Smooth muscle cell of the brain vasculature (primary cell): ENCODE data around the gene PTGFRN.

Experiments
- DNase-seq: peaks from one replicate; pipeline ENCODE4 v3.0.0-alpha.2; 2012; ENCODE audit warnings: low read depth, low spot score

The PTGFRN gene

DNA sequence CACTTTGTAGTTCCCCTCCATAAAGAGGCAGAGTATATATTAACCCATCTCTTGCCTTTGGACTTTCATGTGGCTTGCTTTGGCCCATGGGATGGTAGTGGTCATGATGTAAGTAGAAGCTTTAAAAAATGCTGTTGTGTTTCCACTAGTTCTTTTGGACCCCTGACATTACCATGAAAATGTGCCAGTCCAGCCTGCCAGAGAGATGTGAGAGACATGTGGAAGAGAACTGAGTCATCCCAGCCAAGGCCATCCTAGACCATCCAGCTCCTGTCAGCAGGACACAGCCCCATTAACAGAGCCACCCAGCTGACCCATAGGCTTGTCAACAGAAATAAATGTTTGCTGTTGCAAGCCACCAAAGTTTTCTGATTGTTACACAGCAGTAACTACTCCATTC is 87.9 kb downstream of the PTGFRN start:
- DNase-seq: no peak

DNA sequence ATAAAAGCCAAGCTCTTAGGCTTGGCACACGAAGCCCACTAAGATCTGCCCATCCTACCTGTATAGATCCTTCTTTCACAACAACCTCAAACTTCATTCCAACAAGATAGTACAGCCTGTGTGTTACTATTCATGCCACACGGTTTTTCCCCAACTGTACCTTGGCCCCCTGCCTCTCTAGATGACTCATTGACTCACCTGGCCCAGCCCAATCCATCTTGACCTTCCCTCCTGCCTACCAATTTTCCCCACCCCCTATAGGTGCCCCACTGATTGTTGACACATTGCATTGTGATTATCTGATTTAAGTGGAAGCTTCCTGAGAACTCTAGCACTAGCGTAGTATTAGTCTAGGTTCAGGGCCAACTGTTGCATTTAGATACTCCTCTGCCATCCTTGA is 89.9 kb downstream of the PTGFRN start:
- no peak for DNase-seq

DNA sequence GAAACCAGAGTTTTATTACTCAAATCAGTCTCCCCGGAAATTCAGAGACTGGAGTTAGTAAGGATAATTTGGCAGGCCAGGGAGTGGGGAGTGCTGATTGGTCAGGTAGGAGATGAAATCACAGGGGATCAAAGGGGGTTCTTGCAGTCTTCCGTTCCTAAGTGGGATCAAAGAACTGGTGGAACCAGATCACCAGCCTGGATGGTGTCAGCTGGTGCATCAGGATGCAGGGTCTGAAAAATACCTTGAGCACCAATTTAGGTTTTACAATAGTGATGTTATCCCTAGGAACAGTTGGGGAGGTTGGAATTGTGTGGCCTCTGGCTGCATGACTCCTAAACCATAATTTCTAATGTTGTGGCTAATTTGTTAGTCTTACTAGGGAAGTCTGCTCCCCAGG is 90.4 kb downstream of the PTGFRN start:
- no peak for DNase-seq

DNA sequence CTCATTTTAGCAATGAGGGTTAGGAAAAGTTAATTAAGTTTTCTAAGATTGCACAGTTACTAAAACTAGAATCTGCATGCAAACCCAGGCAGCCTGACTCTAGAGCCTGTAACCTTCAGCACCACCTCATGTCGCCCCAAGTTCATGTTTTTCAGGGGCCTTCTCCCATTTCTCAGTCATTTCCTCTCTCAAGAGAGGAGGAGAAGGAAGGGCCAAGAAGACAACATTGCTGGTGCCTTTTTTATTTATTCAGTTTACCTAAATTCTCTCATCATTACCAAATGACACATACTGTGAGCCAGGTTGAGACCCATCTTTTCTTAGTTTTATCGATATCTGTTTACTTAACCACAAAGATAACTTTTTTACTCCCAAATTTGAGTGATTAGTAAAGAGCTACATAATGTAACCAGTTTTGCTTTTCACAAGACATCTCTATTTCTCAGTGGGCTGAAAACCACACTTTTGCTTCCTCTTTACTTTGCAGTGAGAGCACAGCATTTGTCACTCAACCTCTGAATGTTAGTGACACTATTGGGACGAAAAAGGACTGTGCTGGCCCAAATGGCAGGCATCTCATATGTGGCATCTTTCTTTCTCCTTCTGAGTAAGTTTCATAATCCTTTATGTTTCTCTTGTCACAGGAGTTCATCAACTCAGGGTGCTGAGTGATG is 91.7 kb downstream of the PTGFRN start, which contains the start of gene CD101:
TSS of gene CD101 (plus strand) at position 507 of the 674 bp plus-strand sequence. CDS start at position 565, 58 bp downstream.
- no peak for DNase-seq

DNA sequence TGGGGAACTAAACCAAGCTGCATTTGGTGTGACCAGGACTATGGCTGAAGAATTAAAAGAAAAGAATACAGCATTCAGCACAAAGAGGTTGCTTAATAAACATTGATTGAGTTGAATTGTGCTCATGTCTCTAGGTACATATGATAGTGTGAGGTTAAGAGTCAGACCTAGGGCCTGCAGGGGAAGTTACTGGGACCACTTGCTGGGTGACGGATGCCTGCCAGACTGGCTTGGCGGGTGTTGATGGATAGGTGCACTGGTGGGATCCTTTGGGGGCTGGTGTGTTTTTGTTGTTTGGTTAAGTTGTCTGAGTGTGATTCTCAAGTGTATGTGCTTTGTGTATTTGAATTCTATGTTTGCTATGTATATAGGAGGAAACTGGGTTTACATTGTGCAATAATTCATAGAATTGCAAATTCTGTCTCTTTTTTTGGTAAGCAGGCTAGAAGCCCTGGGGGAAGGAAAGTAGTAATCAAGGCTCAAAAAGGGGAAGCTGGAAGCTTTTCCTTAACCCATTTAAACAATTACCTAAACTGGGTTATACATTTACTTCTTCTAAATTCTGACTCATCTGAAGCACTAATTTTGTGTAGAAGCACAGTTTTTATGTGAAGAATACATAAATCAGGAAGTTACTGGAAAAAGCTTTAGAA is 93.6 kb downstream of the PTGFRN start:
- DNase-seq: no peak

DNA sequence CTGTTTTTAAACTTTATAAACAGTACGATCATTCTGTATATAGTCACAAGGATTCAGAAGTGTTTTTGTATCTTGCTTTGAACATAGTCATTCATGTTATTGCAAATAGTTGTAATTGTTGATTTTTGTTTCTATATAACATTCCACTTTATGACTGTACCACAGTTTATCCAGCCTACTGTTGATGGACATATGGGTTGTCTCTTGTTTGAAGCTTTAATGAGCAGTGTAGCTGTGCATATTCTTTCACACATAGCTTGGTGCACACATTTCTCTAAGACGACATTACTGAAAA is 98.0 kb downstream of the PTGFRN start:
- DNase-seq: no peak

DNA sequence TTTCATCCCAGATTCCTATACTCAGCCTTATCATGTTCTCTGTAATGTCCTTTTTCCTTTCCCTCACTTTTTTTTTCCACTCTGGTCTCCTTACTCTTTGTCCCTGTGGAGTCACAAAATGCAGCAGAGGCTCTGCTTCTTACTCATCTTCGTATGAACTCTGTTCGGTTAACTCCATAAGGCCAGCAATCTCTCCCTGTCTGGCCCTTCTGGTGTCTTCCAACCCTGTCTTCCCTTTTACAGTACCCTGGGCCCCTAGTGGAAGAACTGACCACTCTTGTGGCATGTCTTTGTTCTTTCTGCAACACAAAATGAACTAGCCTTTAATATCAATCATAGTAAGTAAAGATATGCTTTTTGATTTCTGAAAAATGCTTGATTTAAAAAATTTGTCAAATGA is 98.9 kb downstream of the PTGFRN start:
- DNase-seq: no peak

DNA sequence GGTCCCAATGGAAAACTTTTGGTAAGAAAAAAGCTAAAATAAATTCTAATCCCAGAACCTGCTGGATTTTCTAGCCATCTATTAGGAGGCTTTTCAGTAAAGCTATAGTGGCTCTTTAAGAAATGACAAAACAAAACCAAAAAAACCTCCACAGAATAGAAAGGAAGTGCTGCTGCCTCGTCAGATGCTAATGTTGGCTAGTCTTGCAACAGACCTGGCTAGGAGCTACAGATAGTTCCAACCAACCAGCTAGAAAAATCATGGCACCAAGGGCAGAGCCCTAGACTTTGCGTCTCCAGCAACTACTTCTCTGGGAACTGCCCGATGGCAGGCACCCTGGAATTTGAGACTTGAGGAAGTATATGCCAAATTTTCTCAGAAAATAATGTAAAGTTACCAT is 99.4 kb downstream of the PTGFRN start:
- no peak for DNase-seq

DNA sequence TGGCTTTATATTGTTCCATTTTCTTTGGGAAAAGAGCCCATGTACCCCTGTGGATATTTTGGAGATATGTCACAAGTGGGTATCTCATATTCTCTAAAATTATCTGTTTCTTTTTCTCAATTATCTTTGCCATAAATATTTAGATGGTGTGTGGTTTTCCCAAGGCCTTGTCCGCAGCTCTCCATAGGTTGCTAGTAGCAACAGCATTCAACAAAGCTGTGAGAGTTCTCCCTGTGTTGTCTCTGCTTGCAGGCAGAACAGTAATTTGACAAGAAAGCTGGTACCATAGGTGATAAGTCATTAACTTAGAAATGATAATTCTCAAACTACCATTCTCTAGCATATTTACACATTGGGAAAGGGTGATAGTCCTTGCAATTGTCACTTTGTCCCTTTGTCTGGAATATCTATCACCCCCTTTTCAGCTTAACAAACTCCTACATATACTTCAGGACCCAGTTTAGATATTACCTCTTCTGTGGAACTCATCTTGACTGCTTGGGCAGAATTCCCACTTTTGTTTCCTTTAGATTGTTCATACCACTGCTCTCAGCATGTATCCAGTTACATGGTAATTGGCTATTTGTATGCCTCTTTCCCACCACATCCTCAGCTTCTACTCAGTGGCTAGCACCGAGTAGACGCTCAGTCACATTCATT is 100.7 kb downstream of the PTGFRN start:
- no peak for DNase-seq

DNA sequence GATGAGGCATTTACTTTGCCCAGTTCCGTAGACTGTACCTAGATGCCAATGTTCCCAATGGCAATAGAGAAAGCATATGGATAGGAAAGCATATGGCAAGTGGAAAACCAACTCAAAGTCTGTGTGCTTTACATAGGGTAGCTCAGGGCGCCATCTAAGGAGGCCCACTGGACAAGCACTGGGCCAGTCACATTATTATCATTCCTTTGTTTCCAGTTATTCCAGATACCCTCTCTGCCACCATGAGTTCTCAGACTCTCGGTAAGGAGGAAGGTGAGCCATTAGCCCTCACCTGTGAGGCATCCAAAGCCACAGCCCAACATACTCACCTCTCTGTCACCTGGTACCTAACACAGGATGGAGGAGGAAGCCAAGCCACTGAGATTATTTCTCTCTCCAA is 101.6 kb downstream of the PTGFRN start:
- DNase-seq: no peak

DNA sequence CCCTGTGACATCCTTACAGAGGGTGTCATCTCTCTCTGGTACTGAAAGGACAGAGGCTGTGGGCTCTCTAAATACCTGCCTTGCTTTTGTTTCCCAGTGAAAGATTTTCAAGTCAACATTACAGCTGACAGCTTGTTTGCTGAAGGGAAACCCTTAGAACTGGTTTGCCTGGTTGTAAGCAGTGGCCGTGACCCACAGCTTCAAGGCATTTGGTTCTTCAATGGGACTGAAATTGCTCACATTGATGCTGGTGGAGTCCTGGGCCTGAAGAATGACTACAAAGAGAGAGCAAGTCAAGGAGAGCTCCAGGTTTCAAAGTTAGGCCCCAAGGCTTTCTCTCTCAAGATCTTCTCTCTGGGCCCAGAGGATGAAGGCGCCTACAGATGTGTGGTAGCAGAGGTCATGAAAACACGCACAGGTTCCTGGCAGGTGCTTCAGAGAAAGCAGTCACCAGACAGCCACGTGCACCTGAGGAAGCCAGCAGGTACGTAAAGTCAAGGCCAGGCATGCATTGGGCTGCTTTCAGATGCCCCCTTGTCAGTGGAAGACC is 103.7 kb downstream of the PTGFRN start:
- DNase-seq: no peak

DNA sequence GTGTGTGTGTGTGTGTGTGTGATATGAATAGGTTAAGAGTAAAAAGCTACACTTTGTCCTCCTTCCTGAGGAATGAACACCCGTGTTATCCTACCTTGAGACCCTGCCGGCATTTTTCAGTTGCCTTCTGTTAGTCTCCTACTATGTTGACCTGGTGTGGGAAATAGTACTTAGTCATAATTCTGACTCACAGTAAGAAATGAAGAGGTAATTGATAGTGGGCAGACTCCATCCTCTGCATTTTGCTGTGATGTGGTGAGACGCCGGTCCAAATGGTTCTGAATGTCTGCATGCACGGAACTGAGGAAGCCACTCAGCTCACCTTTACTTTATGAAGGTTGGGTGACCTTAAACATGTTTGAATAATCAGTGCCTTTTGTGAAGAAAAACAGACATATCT is 104.5 kb downstream of the PTGFRN start:
- DNase-seq: no peak

DNA sequence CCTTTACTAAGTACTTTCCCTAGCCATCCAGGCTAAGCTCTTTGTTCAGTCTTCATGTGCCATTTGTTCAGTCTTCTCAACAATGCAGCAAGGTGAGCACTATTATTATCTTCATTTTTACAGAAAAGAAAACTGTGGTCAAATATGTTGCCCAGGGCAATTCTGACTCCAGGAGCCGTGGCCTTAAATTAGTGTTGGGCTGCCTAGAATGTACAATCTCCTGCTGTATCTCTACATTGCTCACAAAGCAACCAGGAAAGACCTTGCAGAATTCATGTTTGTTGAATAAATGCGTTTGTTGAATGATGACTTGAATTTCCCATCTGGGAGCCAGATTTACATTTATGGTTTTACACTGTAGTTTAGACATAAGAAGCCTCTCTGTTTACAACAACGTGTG is 106.0 kb downstream of the PTGFRN start:
- DNase-seq: no peak

DNA sequence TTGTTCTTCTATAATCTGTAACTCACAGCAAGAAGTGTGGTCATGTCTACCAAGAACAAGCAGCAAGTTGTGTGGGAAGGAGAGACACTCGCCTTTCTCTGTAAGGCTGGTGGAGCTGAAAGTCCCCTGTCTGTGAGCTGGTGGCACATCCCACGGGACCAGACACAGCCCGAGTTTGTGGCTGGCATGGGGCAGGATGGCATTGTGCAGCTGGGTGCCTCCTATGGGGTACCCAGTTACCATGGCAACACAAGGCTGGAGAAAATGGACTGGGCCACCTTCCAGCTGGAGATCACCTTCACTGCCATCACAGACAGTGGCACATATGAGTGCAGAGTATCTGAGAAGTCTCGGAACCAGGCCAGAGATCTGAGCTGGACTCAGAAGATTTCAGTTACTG is 107.3 kb downstream of the PTGFRN start:
- no peak for DNase-seq

DNA sequence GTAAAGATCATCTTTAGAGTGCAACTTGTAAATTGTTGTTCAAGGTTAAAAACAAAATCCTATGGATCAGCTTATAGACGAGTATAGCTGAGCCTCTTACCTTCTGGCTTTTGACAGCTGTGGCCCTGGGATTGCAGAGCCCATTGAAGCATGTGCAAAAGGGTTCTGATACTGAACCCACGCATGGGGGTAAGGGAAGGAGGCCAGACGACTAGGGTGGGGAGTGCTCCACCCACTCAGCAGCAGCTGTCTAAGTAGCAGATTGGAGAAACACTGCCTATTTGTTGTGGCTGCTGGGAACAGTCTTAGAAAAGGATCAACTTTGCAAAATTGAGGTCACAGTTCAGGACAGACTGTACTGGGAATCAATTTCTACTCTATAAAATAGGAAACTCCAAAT is 107.9 kb downstream of the PTGFRN start:
- DNase-seq: no peak

DNA sequence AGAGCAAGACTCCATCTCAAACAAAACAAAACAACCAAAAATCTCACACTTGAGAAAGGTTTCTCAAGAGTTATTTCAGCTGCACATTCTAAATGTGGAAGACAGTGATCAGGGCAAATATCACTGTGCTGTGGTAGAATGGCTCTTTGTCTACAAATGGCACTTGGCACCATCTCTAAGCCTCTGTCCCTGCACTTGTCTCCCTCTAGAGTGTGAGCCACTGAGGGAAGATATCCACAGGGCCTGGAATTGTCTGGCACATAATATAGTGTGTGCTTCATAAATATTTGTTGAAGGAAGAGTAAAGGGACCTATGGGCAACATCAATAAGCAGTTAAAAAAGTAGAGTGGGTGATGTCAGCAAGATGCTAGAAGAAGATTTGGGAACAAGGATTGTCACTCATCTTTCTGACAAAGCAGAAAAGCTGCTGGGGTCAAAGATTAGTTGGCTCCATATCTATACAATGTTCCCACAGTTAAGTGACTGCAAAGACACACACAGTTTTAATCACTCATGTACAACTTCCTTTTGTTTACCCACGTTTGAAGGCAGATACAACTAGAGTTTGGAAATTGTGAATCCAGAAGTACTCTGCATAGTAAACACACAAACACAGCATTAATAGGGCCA is 110.9 kb downstream of the PTGFRN start:
- DNase-seq: no peak

DNA sequence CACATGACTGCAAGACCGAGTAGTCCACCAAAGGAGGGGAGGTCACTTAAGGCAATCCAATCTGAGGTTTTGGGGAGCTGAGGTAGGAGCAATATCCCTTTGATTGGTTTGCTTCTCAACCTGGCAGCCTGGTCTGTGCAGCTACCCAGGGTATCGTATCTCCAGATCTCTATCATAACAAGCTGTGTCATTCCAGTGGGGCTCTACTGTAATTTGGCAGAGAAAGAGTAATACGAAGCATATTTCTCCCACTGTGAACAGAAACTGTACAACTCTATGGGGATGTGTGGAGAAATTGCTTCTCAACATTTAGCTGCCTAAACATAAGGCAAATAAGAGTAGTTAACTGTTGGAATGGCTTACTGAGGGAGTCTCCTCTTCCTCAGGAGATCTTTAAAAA is 112.4 kb downstream of the PTGFRN start:
- DNase-seq: no peak

DNA sequence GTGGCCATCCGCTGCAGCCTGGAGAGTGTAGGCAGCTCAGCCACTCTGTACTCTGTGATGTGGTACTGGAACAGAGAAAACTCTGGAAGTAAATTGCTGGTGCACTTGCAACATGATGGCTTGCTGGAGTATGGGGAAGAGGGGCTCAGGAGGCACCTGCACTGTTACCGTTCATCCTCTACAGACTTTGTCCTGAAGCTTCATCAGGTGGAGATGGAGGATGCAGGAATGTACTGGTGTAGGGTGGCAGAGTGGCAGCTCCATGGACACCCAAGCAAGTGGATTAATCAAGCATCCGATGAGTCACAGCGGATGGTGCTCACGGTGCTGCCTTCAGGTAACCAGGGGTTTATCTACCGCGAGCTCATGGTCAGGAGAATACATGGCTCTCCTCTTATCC is 115.9 kb downstream of the PTGFRN start:
- no peak for DNase-seq

DNA sequence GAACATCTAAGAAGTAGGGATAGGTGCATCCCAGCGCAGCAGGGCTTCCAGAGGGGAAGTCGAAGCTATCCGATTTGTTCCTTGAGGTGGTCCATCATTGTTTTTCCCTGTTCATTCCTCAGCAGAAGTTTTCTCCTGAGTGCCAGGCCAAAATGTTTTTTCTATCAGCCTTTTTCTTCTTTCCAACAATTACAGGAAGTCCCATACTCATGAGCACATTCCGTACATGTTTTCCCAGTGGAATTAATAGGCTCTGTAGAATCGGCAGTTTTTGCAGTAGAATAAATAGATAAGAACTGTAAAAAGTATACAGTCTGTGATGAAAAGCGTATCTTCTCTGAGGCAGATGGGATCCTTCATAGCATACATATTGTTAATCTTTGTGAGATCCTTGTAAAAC is 116.6 kb downstream of the PTGFRN start:
- DNase-seq: no peak

DNA sequence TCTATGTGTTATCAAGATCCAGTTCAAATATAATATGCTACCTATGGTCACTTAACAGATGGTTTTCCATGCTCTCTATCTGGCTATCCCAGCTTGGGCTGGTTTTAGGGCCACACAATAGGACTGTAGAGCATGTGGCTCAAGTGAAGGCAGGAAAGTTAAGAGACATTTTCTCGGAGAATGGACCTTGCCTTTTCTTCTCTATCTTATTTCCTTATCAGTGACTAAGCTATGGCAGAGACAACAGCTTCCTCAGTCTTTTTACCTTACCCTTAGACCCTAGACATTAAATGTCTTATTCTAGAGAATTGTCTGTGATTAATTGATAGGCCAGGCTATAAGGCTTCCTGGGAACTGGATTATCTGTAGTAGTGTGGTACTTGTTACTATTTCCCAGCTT is 120.0 kb downstream of the PTGFRN start:
- DNase-seq: no peak

DNA sequence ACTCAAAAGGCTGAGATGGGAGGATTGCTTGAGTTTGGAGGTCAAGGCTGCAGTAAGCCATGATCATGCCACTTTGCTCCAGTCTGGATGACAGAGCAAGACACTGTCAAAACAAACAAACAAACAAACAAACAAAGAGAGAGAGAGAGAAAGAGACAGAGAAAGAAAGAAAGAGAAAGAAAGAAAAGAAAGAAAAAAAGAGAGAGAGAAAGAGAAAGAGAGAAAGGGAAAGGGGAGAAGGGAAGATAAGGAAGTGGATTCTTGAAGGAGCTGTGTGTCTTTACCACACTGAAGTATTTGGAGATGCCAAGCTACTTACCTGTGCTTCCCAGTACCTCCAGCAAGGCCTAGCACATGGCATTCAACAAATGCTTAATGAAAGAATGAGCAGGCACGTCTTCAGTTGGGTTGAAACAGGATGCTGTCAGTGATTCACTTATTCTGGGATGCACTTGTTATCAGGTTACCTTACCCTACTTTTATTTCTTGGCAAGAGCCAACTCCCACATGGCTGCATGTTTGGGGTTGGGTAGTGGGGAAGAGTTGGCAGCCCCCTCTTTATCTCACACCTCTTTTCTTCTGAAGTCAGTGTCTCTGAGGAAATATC is 120.7 kb downstream of the PTGFRN start:
- DNase-seq: no peak

DNA sequence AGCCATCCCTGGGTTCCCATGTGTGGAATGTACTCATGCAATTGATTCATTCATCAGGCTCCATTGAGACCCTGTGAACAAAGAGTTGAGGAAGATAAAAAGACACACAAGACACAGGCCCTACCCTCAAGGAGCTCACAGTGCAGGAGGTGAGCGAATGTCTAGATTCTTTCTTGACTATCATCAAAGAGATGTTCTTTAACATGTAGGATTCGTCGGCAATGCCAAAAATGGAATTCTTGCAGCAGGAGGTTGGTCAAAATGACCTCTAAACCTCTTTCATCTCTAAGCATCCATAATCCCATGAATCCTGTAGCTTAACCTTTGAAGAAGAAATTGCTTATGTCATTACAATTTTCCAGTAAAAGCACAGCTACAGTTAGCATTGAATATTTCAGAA is 122.5 kb downstream of the PTGFRN start:
- DNase-seq: no peak
